HG02678 (cell line): ENCODE measurements around the gene ADSS1.

Experiments
- ATAC-seq: cut with Tn5 transposase; IDR thresholded peaks from one replicate; pipeline ENCODE4 v1.9.1; 2021; ENCODE audit warnings: mild to moderate bottlenecking, moderate library complexity; ENCODE audit not compliant: unreplicated experiment

Gene ADSS1

DNA sequence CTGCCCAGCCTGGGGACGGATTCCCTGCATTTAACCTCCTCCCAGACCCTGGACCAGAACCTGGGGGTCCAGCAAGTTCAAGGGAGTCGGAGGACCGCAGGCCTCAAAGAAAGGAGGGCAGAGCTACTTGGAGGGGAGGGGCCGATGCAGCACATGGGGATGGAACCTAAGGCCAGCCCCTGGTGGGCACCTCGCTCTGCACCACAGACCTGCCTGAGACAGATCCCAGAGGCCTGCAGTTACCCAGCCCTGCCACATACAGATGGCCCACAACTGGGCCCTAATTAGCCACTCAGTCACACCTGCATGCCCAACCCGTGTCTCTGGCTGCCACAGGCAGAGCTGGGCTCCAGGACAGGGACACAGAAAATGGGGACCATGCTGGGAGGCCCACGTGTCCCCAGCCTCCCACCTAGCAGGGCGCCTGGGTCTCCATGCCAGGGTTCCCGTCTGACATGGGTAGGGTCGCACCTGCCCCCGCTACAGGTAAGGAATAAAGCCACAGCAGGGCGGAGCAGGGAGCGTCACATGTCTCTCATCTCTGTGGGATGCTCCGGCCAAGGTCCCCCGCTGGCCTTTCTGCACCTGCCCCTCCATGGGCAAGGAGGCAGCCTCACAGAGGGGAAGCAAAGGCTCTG lies 54.8 kb downstream of the ADSS1 start:
- ATAC-seq, result no peak

DNA sequence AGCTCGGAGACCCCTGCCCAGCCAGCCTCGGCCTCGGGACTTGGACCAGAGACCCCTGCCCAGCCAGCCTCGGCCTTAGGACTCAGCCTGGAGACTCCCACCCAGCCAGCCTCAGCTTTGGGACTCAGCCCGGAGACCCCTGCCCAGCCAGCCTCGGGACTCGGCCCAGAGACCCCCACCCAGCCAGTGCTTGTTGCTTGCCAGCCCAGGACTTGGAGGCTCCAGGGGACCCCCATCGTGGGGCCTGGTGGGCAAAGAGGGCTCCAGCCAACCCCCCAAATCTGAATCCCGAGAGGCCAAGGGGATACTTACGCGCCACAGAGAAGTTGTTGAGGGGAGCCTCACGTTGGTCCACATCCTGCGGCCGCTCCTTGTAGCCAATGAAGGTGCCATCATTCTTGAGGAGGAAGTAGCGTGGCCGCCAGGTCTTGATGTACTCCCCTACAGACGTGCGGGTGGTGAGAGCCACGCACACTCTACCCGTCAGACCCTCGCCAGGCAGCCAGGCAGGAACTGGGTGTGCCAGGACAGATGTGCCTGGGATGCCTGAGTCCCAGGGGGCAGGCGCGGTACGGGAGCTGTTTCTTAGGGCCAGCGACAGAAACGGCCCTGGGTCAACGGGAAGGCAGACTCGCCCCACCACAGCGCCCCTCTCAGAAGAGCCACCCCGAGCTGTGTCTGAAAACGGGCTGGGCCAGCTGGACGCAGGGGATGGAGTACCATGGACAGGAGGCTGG lies 55.9 kb downstream of the ADSS1 start:
- no peak for ATAC-seq

DNA sequence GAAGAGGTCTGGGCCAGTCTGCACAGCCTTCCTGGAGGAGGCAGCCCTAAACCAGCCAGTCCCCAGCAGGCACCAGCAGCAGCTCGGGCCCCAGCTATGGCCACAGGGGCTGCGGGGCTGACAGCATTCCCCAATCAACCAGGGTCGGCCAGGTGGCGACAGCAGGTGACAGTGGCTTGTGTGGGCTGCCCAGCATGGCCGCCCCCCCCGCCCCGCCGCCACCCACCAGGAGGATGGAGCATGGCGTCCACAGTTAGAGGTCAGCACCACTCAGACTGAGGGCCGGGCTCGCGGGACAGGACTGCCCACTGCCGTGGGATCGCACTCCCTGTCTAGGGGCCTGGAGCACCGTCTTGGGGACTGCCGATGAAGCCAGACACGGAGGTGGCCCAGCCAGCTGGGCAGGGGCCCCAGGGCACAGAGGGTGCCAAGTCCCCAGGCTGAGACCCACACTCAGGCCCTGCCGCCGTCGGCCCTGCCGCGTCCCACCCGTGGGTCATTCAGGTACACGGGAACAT lies 56.5 kb downstream of the ADSS1 start:
- ATAC-seq, result no peak

DNA sequence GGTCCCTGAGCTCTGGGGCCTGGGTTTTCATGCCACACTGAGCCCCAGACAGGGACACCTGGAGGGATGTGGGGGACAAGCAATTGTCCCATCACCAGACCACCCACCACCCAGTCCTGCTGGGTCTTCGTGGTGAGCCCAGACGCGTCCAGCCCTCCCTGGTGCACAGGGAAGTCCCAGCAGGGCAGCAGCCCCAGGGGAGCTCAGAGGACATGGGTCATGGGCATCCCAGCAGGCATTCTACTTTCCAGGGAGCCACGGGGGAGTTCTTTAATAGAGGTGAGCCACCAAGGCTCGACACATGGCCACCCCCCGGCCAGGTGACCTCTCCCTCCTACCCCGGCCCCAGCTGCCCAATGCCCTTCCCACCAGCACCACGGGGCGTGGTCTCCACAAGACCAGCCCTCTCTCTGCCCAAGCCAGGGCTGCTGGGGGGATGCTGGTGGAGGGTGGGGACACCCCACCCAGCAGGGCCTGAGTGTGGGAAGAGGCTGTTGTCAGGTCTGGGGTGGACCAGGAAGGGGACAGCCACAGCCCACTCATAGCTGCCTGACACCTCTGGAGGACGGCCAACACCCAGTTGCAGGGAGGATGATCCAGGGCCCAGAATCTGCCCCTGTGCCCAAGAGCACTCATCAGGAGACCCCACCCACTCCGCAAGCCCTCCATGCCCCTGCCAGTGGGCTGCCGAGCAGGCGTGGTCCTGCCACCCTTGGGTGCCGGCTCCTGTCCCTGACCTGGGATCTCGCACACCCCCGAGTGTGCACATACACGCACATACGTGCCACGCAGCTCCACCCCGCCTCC lies 57.4 kb downstream of the ADSS1 start:
- no peak for ATAC-seq

DNA sequence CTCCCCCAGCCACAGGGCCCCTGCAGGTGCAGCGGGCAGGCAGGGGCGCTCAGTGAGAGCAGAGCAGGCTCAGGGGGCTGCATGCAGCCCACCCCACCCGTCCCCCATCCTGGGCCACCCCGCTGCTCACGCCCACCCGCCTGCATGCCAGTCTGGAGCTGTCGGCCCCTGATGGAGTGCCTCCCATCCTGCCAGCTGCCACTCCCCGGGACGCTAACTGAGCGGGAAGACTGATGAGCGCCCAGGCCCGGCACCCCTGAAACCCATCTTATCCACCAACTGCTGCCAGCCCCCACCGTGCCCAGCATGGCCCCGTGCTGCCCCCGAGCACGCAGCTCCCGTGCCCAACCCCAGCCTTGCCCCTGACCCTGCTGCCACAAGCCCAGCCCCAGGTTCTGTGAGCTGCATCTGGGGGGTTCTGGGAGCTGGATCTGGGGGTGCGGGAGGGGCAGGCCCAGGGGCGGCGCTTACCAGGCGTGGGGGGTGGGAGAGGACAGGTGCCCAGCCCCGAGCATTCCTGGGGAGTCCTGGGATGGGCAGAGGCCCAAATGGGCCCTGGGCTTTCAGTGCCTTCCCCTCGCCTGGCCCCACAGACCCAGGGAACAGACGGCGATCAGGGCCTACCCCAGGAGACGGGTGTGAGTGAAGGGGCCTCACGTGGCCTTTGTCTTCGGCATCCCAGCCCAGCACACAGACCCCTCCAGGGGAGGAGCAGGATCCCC lies 58.2 kb downstream of the ADSS1 start:
- ATAC-seq, result no peak

DNA sequence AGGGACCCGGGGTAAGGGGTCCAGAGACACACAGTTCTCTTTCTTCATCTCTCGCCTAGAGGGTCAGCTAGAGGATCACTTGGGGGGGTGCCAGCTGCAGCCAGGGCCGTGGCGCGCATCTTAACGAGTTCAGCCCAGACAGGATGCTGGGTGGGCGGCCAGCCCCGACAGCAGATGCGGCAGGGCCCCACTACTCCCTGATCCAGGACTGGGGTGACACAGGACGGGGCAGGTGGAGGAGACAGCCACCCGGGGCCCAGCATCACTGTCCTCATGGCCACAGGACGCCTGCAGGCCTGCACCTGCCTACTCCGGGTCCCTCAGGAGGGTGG lies 58.7 kb downstream of the ADSS1 start:
- no peak for ATAC-seq

DNA sequence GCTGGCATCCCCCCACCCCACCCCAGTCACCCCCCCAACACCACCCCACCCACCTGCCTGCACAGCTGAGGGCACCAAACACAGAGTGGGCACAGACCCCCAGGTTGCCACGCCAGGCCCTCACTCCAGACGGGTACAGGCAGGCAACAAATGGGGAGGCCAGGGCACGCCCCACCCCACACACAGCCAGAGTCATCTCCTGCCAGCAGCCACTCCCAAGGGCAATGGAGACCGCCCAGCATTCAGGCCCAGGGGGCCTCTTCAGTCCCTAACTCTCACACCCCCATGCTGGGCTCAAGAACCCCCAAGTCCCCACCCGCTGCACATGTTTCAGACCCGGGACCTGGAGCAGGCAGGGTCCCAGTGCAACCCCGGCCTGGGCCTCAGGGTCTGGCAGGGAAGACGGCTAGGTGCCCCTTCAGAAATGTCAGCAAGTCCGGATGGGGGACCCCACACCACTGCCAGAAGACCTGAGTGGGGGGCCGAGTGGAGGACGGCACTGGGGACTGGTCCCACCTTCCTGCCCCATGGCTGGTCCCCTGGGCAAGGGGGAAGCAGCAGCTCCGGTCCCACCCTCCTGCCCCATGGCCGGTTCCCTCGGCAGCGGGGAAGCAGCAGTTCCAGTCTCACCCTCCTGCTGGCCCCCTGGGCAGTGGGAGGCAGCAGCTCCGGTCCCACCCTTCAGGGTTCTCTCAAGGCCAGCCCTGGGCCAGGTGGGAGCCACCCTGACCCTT lies 59.6 kb downstream of the ADSS1 start:
- ATAC-seq, result no peak

DNA sequence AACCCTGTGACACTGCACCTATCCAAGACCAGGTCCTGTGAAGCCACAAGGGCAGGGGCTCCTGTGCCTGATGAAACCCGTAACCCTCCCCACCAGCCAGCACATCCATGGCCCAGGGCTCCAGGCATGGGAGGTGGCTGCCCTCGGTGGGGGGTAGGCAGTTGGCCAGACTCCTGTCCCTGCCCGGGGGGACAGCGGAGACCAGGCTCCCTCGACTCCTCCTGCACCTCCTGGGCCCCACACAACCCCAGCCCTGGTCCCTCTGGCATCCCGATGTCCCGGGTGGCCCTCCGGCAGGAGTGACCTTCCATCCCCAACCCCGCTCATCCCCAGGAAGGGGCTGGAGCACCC lies 60.2 kb downstream of the ADSS1 start:
- ATAC-seq, result no peak

DNA sequence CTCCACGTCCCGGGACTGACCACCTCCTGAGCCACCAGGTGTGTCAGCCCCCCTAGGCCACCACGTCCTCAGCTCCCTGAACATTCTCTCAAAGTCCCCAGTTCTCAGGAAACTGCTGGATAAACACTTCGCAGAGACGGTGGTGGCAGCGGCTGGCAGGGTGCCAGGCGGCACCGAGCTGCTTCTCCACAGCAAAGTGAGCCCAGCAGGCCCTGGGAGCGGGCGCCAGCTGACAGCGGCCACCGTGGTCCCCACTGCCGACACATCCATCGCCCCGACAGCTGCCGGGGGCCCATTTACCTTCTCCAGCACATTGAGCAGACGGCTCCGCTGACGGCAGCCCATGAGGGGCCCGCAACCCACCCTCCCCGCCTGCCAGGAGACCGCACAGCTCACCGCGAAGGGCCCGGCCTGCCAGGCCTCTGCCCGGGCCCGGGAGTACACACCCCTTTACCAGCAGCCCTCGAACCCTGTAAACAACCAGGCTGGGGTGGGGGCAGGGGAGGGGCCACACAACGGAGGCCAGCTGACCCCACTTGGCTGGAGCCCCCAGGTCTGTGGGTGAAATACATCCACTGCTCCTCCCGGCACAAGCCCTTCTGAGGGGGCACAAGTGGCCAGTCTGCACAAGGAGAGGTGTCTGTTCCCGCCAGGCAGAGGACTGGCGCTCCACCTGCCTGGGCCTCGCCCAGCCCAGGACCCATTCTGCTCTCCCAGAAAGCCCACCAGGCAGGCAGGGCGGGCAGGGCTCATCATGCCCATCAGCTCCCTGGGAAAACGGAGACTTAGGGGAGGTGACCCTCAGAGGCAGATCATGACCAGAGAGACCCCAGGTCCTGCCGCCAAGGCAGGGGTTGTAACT lies 61.0 kb downstream of the ADSS1 start:
- no peak for ATAC-seq

DNA sequence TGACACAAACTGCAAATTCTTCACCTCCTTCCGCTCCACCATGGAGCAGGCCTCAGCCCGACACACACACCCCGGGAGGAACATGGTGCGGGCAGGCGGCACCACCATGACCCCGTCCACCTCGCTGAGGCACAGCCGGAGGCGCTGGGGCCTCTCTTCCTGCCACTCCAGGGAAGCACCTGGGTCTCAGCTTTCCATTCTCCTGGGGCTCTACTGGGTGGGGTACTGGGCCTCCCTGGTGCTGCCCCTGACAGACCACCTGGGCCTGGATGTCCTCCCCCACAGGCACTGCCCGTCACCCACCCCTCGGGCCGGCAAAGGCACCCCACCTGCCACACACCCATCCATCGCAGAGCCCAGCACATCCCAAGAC lies 61.7 kb downstream of the ADSS1 start:
- ATAC-seq, result no peak

DNA sequence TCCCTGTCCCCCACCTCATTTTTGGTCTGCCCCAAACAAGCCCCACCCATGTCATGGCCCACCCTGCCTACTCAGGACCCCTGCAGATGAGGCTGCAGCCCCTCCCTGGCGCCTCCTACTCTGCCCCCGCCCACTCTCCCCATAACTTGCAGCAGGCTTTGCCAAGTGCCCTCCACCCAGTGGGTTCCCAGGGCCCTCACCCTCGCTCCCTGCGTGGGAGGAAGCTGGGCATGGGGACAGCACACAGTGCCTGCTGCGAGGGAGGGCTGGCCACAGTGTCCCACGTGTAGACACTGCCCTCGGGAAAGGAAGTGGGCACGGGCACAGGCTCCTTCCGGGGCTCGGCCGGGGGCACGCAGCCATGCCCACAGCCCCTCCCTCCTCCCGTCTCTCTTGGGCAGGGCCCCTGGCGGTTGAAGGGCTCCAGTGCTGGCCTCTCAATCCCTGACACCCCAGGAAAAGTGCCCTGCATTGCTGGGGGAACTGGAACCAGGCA lies 62.1 kb downstream of the ADSS1 start:
- ATAC-seq, result no peak

DNA sequence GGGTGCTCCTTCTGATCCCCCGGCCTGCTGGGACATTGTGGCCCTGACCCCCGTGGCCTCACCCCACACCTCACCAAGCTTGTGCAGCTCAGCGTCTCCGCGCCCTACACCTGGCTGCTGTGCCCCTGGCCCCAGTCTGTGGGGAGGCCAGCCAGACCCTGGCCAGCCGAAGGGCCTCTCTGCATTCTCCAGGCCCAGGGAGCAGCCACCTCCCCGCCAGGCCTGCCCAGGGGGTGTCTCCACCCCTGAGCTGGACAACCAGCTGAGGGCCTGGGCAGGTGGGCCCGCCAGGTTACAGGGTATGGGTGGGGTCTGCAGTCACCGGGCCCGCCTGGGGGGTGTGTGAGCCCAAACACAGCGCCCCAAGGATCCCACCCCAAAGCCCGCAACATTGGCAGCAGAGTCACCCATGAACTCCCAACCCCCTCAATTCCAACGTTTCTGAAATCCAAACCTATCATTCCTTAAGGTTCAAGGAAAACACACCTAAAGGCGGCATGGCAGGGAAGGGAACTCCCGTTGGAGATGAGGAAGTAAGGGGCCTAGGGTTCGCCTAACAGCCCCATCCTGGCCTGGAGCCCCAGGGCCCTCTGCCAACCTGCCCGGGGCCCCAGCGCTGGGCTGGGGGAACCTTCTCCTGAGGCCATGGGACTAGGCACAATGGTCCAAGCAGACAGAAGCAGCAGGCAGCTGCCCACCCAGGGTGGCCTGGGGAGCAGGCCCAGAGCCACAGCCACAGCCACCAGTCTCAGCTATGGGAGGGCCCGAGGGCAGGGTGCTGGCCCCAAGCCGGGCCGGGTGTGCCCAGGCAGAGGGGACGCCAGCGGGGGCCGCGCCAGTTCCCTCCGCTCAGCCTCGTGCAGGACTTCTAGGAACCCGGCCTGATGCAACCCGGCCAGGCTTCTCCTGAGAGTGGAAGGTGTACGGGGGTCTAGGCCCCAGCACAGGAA lies 63.0 kb downstream of the ADSS1 start:
- no peak for ATAC-seq

DNA sequence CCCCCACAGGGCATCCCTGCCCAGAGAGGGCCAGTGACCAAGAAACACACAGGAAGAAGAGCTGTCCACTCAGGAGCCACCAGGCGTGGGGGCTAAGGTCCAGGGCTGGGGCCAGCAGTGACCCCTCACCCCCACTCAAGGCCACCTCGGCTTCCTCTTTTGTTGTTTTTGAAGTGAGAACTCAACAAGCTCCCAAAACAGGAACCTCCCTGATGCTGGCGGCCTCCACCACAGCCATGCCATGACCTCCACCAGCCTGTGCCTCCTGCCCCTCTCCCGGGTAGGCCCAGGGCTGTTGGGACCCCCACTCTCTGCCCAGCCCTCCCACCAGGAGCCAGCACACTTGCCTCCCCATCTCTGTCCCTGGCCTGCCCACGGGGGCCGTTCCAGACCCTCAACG lies 63.7 kb downstream of the ADSS1 start:
- ATAC-seq, result no peak

DNA sequence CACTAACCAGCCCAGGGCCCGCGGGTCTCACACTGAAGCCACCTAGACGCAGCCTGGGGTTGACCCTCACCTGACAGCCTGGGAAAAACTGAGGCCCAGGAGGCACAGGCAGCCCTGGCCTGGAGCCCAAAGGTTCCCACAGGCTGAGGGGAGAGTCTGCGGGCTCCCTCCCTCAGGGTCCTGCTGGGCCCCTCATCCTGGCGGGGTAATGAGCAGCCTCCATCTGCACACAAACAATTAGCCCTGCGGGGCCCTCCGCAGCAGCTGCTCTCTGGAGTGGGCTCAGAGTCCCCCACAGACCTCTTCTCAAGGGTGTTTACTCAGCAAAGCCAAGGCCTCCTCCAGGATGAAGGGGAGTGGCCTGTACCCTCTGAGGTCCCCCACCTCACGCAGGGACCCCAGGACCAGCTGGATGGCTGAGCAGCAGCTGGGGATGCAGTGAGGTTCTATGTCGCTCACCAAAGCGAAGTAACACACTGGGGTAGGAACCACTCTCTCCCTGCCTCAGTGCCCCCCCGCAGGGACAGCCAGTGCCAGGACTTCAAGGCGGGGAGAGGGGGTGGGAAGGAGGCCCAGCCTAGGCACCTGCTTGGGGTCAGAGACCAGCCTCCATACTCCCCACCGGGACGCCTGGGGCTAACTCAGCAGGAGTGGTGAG lies 64.3 kb downstream of the ADSS1 start:
- ATAC-seq, result no peak

DNA sequence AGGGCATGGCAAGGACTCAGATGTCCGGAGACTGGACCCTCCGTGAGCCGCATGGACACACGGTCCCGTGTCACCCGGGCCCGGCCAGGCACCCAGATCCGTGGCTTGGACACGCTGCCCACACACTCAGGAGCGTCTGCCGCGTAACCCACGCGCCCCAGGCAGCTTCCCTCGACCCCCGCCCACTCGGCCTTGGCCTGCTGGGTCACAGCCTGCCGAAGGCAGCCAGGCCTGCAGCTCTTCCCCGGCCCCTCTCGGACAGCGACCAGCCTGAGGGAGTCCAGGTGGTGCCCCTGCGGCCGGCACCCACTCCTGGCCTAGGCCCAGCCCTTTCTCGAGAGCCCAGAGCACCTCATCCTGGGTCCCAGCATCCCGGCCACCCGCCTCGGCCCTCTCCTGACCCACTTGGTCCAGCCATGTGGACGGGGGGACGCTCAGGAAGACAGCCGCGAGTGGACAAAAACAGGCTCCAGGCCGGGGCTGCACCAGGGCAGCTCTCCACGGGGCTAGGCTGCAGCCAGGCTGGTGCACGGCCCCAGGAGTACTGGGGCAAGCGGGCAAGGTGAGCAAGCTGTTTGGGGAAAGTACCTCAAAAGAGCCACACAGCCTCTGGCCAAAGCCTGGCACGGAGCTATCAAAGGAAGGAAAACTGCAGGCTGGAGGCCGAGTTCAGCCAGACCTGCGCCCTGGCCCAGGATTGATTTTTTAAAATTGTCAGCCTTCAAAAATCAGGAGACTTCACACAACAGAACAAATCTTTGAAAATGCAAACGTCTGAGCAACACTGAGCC lies 65.0 kb downstream of the ADSS1 start:
- no peak for ATAC-seq

DNA sequence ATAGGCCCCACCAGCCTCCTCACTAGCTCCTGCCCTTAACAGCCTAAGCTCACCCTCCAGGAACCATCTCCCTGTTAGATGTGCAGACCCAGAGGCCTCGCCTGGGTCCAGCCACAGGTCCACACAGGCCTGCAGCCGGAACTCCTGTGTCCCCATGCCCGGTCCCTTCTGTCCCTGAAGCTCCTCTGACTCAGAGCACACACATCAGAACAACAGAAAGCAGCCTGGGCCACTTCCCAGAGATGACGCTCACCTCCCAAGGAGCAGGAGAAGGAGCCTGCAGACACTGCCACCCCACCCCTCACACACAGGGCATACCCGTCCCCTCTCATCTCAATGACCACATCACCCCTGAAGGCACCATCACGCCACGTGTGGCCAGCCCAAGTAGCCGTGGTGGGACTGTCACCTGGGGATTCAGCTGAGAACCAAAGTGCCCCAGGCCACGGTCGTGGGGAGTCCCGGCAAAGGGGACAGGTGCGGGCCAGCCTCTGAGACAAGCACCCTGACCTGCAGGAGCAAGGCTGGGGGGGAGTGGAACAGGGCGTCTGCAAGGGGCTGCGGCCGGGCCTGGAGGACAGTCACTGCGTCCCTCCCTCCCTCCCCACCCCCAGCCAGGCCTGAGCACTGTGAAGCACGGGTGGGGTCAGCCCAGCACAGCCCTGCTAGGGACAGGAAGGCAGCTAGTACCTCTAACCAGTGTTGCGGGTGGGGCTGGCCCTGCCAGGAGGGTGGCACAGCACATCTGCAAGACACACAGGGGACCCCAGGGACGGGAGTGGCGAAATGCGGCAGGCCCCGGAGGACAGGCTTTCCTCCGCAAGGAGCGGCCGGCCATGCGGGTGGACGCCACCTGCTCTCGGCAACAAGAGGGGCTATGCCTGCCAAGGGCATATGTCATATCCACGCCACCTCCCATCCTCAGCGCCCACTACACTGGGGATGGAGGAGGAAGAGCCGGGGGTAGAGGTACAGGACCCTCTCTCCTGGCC lies 66.0 kb downstream of the ADSS1 start:
- no peak for ATAC-seq
